GM12878 (cell line): ENCODE results near the gene SF3A1. TPM values are rescaled to one million over a fixed set of nuclear protein-coding genes. Genes with fewer than 3 reads are reported as not detected.

Source experiments
- ASH2L ChIP-seq: fragments of 300-600, 200-600 bp; sonication (generic); IDR thresholded peaks from 2 replicates; pipeline ENCODE4 v1.6.1; 2017; ENCODE audit warnings: low read depth, mild to moderate bottlenecking, borderline replicate concordance
- CHD4 ChIP-seq: fragments of 200-600 bp; sonication (generic); IDR thresholded peaks from 2 replicates; pipeline ENCODE4 v1.6.1; 2016; ENCODE audit warnings: mild to moderate bottlenecking
- IKZF1 ChIP-seq: fragments of 450-650 bp; conservative IDR thresholded peaks from 2 replicates; pipeline ENCODE4 v1.6.1; 2017; ENCODE audit warnings: antibody characterized with exemption, mild to moderate bottlenecking
- NBN ChIP-seq: fragments of 450-650 bp; IDR thresholded peaks from 2 replicates; pipeline ENCODE4 v1.6.1; 2016
- NR2C2 ChIP-seq: IDR thresholded peaks from 2 replicates; pipeline ENCODE4 v1.6.1; 2011; ENCODE audit warnings: borderline replicate concordance, low read depth; ENCODE audit not compliant: control insufficient read depth, insufficient read length
- PAX8 ChIP-seq: fragments of 450-650 bp; IDR thresholded peaks from 2 replicates; pipeline ENCODE4 v1.6.1; 2017; ENCODE audit warnings: mild to moderate bottlenecking, moderate library complexity
- PML ChIP-seq: IDR thresholded peaks from 2 replicates; pipeline ENCODE4 v1.6.1; 2012; ENCODE audit warnings: low read length, inconsistent platforms
- POLR2A ChIP-seq: IDR thresholded peaks from 2 replicates; pipeline ENCODE4 v1.6.1; 2011; ENCODE audit warnings: low read depth, mild to moderate bottlenecking, low read length
- POLR2AphosphoS5 ChIP-seq: IDR thresholded peaks from 2 replicates; pipeline ENCODE4 v1.6.1; 2011; ENCODE audit warnings: mild to moderate bottlenecking, low read length, inconsistent platforms
- RAD21 ChIP-seq: IDR thresholded peaks from 2 replicates; pipeline ENCODE4 v1.6.1; 2011; ENCODE audit warnings: mild to moderate bottlenecking, low read depth, low read length, moderate library complexity; ENCODE audit not compliant: insufficient read depth
- RB1 ChIP-seq: fragments of 450-650 bp; formaldehyde crosslinking; IDR thresholded peaks from 2 replicates; pipeline ENCODE4 v1.6.1; 2017; ENCODE audit warnings: mild to moderate bottlenecking, borderline replicate concordance
- RELB ChIP-seq: fragments of 450-650 bp; IDR thresholded peaks from 2 replicates; pipeline ENCODE4 v1.6.1; 2017; ENCODE audit warnings: low read depth, mild to moderate bottlenecking, moderate library complexity
- RUNX3 ChIP-seq: IDR thresholded peaks from 2 replicates; pipeline ENCODE4 v1.6.1; 2012; ENCODE audit warnings: low read length, inconsistent platforms
- SIN3A ChIP-seq: IDR thresholded peaks from 2 replicates; pipeline ENCODE4 v1.6.1; 2012; ENCODE audit warnings: low read depth, low read length, improper control_type of control experiment
- SMARCA5 ChIP-seq: fragments of 450-650 bp; IDR thresholded peaks from 2 replicates; pipeline ENCODE4 v1.6.1; 2017; ENCODE audit warnings: mild to moderate bottlenecking
- SMC3 ChIP-seq: IDR thresholded peaks from 2 replicates; pipeline ENCODE4 v1.6.1; 2011; ENCODE audit warnings: low read length, improper control_type of control experiment, borderline replicate concordance
- SP1 ChIP-seq: IDR thresholded peaks from one replicate; pipeline ENCODE4 v1.6.1; 2011; ENCODE audit warnings: low read depth, low read length
- STAT3 ChIP-seq: IDR thresholded peaks from 2 replicates; pipeline ENCODE4 v1.6.1; 2011; ENCODE audit warnings: low read depth, low read length, improper control_type of control experiment
- YY1 ChIP-seq: IDR thresholded peaks from 2 replicates; pipeline ENCODE4 v1.6.1; 2011; ENCODE audit warnings: low read depth, mild to moderate bottlenecking, low read length
- ZNF274 ChIP-seq: IDR thresholded peaks from one replicate; pipeline ENCODE4 v1.8.0; 2011; ENCODE audit not compliant: insufficient read length, insufficient read depth
- ZNF622 ChIP-seq: fragments of 450-650 bp; IDR thresholded peaks from 2 replicates; pipeline ENCODE4 v1.6.1; 2017; ENCODE audit warnings: mild to moderate bottlenecking, inconsistent platforms
- polyA plus RNA-seq, 11 experiments: library from polyadenylated mRNA; depleted of rRNA in 4 of 11; unstranded in 6 of 11; stranded (reverse) in 5 of 11; fragments of >200 nt; fragmentation: Nextera tagmentation in 4 of 11; fragmentation: Illumina TruSeq in 1 of 11; extraction: Ambion mirVana in 4 of 11; extraction: Trizol in 1 of 11; gene quantifications; 1 replicate in 1 of 11; 2 replicates in 10 of 11; pipeline versions ENCODE4 v1.2.1 to v1.2.3, GENCODE V29; 2011 to 2016; ENCODE audit warnings: inconsistent platforms in 2 of 11, missing spikeins in 2 of 11, low read depth in 1 of 11
- total RNA-seq, 4 experiments: library from RNA; depleted of rRNA in 3 of 4; stranded (reverse); fragments of >200 nt in 3 of 4; fragmentation: Illumina TruSeq in 1 of 4; extraction: Trizol in 1 of 4; gene quantifications; 2 replicates each; pipeline versions ENCODE4 v1.2.1 to v1.2.3, GENCODE V29; 2013 to 2021
- TF ChIP-seq, protein P1 (sequence below): fragments of 450-650 bp; IDR thresholded peaks from 2 replicates; pipeline ENCODE4 v1.6.1; 2017; ENCODE audit warnings: mild to moderate bottlenecking, moderate library complexity
- TF ChIP-seq, protein P2 (sequence below): IDR thresholded peaks from 2 replicates; pipeline ENCODE4 v1.6.1; 2011; ENCODE audit warnings: mild to moderate bottlenecking, low read depth, low read length, moderate library complexity; ENCODE audit not compliant: insufficient replicate concordance
- TF ChIP-seq, protein P3 (sequence below): IDR thresholded peaks from 2 replicates; pipeline ENCODE4 v1.6.1; 2011; ENCODE audit warnings: low read depth, mild to moderate bottlenecking, low read length, moderate library complexity, borderline replicate concordance; ENCODE audit errors: extremely low read depth

SF3A1 gene
- total and polyA plus RNA-seq, 10 of the 15 experiments (the other 5 are each of a cell fraction or from before 2014, with no cell fraction given) = 10.4 to 239 (median 46.0) TPM

DNA sequence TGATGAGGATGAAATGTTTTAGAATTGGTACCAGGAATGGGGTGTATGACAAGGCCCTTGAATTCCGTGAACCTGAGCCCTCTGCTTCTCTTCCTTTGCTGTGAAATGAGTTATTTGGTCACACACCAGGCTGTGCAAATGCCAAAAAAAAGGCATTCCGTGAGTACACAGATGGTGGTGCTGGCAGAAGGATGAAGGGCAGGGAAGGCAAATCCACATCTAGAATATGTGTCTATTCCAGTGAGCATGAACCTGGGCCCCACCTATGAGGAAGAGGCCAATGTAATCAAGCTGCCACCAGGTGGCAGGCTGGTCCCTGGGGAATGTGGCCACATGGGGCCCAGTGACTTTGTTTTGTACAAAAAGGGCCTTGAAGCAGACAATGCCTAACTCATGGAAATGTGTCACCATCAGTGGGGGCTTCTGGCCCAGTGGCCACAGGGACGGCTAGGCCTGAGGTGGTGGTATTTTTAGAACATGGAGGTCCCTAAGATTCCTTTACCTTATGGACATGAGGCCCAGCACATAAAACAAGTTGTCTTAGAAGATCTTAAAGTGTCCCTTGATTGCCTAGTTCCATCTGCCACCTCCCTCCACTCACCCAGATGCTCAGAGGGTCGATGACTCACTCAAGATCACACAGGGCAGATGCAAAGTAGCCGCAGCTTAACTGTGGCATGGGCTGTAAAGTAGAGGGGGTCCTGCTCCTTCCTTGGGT is 34.4 kb upstream of the SF3A1 start (continued):
- TF ChIP-seq, protein P1, sequence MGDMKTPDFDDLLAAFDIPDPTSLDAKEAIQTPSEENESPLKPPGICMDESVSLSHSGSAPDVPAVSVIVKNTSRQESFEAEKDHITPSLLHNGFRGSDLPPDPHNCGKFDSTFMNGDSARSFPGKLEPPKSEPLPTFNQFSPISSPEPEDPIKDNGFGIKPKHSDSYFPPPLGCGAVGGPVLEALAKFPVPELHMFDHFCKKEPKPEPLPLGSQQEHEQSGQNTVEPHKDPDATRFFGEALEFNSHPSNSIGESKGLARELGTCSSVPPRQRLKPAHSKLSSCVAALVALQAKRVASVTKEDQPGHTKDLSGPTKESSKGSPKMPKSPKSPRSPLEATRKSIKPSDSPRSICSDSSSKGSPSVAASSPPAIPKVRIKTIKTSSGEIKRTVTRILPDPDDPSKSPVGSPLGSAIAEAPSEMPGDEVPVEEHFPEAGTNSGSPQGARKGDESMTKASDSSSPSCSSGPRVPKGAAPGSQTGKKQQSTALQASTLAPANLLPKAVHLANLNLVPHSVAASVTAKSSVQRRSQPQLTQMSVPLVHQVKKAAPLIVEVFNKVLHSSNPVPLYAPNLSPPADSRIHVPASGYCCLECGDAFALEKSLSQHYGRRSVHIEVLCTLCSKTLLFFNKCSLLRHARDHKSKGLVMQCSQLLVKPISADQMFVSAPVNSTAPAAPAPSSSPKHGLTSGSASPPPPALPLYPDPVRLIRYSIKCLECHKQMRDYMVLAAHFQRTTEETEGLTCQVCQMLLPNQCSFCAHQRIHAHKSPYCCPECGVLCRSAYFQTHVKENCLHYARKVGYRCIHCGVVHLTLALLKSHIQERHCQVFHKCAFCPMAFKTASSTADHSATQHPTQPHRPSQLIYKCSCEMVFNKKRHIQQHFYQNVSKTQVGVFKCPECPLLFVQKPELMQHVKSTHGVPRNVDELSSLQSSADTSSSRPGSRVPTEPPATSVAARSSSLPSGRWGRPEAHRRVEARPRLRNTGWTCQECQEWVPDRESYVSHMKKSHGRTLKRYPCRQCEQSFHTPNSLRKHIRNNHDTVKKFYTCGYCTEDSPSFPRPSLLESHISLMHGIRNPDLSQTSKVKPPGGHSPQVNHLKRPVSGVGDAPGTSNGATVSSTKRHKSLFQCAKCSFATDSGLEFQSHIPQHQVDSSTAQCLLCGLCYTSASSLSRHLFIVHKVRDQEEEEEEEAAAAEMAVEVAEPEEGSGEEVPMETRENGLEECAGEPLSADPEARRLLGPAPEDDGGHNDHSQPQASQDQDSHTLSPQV = peak; percentile 32; the same call in 1 of the 2 replicates
- TF ChIP-seq ZNF622 = no peak
- no peak for TF ChIP-seq PML
- no peak for TF ChIP-seq CHD4
- no peak for TF ChIP-seq STAT3
- TF ChIP-seq, protein P2, sequence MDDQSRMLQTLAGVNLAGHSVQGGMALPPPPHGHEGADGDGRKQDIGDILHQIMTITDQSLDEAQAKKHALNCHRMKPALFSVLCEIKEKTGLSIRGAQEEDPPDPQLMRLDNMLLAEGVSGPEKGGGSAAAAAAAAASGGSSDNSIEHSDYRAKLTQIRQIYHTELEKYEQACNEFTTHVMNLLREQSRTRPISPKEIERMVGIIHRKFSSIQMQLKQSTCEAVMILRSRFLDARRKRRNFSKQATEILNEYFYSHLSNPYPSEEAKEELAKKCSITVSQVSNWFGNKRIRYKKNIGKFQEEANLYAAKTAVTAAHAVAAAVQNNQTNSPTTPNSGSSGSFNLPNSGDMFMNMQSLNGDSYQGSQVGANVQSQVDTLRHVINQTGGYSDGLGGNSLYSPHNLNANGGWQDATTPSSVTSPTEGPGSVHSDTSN = no peak
- TF ChIP-seq ASH2L = no peak
- peak; percentile 75 for TF ChIP-seq RUNX3
- TF ChIP-seq, protein P3, sequence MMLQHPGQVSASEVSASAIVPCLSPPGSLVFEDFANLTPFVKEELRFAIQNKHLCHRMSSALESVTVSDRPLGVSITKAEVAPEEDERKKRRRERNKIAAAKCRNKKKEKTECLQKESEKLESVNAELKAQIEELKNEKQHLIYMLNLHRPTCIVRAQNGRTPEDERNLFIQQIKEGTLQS = peak; percentile 31; the same call in 1 of the 2 replicates
- 0 out of 2 replicates have a peak, but pooled peaks have one; percentile 38 for TF ChIP-seq NBN
- no peak for TF ChIP-seq PAX8
- TF ChIP-seq NR2C2 = no peak
- TF ChIP-seq SMC3 = peak; percentile 91
- TF ChIP-seq IKZF1 = peak; percentile 43; the same call in 1 of the 2 replicates
- TF ChIP-seq SP1 = peak; percentile 14
- peak; percentile 82 for TF ChIP-seq YY1
- peak; percentile 92; the same call in 1 of the 2 replicates for TF ChIP-seq RB1
- TF ChIP-seq SMARCA5 = peak; percentile 83
- TF ChIP-seq RELB = no peak
- TF ChIP-seq POLR2A = no peak
- no peak for TF ChIP-seq POLR2AphosphoS5
- no peak for TF ChIP-seq ZNF274
- no peak for TF ChIP-seq SIN3A
- peak; percentile 91 for TF ChIP-seq RAD21
